G401.6 (cell line): ENCODE data around the gene YIF1A.

Experiments
- FAIRE-seq: peaks from 2 replicates; lab custom pipeline; 2012; peaks lifted over from hg19 to GRCh38; lab: Jason Lieb, UNC

YIF1A gene

GRCh38 chr11:66239998-66240780, 48.8 kb downstream of the YIF1A start:
- FAIRE-seq = no peak

GRCh38 chr11:66239511-66239910, 49.4 kb downstream of the YIF1A start:
- no peak for FAIRE-seq

- FAIRE-seq = no peak
These were observed 50.0 kb downstream of the YIF1A start for GRCh38 chr11:66238786-66239413.

DNA sequence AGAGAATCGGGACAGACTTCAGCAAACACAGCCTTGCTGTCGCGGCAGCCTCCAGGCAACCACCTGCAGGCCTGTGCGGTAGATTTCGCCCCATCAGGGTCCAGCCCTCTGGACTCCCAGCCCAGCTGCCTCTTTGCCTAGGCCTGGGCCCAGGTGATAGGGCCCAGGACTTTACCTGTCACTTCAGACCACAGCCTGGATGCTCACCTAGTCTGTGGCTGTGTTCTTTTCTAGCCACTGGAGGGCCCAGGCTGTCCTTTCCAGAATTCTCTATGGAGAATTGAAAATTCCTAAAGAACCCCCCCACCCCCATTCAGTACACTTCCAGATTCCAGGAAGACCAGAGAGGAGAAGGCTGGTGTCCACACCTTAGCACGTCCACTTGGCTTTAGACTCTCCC, 51.1 kb downstream of the YIF1A start:
- FAIRE-seq = no peak

GRCh38 chr11:66235141-66235540, 53.8 kb downstream of the YIF1A start:
- no peak for FAIRE-seq
